Colonic mucosa (tissue), 4 donors: ENCODE data around the gene PCSK4. TPM values are rescaled to one million over a fixed set of nuclear protein-coding genes. Genes with fewer than 3 reads are reported as not detected.

Experiments used
- DNase-seq: peaks from one replicate; pipeline ENCODE4 v3.0.0-alpha.2; 2020
- H3K27ac ChIP-seq: fragments of 200-600 bp; one replicate; pipeline ENCODE4 v1.8.0; 2021
- H3K27me3 ChIP-seq: fragments of 200-600 bp; one replicate; pipeline ENCODE4 v1.8.0; 2021
- H3K36me3 ChIP-seq: fragments of 200-600 bp; one replicate; pipeline ENCODE4 v1.8.0; 2021
- H3K4me1 ChIP-seq: fragments of 200-600 bp; one replicate; pipeline ENCODE4 v1.8.0; 2021; ENCODE audit warnings: mild to moderate bottlenecking
- H3K4me3 ChIP-seq: fragments of 200-600 bp; one replicate; pipeline ENCODE4 v1.8.0; 2021
- H3K9ac ChIP-seq, 2 donors: one replicate each; pipeline ENCODE4 v1.7.0; 2013; ENCODE audit warnings: control low read depth in 2 of 2, low read depth in 2 of 2, low read length in 2 of 2
- H3K9me3 ChIP-seq: fragments of 200-600 bp; one replicate; pipeline ENCODE4 v1.8.0; 2021
- intact Hi-C: fragments of 100-400 bp; cut with DNase I; formaldehyde crosslinking; loops from one replicate; pipeline ENCODE4 v1.14.1; 2022
- total RNA-seq, 2 donors: library from RNA; stranded (reverse); fragmentation: NEBNext Ultra II Directional in 1 of 2; extraction: Animal tissue kit (Norgen Biotek cat#: 25700) in 1 of 2; gene quantifications; one replicate each; pipeline ENCODE4 v1.2.1, GENCODE V29; 2021
- TF ChIP-seq, protein P1 (sequence below): fragments of 200-600 bp; IDR thresholded peaks from one replicate; pipeline ENCODE4 v1.8.0; 2022; ENCODE audit warnings: antibody characterized with exemption, mild to moderate bottlenecking
- donor health status: healthy.
- donor health status: DM: no; HTN: no; CAD: no.
- donor health status: DM: no; HTN: no; CAD: no.

PCSK4 gene
- total RNA-seq, 2 donors from 2014 or later = 4.1 to 5.8 TPM

DNA sequence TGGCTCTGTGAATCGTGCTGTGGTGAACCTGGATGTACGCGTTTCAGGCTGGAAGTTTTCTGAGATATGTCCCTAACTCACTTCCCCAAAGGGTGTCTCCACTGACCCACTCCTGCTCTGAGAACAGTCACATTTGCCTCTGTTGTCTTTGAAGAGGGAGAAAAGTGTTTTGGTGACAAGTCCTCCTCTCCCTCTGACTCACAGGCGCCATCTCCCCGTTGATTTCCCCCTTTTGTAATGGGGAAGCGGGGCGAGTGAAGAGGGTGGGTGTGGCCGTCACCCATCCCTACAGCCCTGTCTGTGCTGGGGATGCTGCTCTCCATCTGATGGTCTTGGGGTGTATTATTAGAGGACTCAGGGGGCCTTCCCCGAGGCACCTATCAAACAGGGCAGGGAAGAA, 30.7 kb downstream of the PCSK4 start:
- DNase-seq = no peak
- H3K4me3 ChIP-seq = no peak overlapping the region
- peaks cover 30% of the 10 kb centered on the region for H3K27me3 ChIP-seq
- H3K9ac ChIP-seq = no peak overlapping the region
- peaks cover 3% of the 10 kb centered on the region for H3K4me1 ChIP-seq
- intact Hi-C loops = no loop called here
- no peak overlapping the region for H3K27ac ChIP-seq
- no peaks in the 10 kb centered on the region for H3K9me3 ChIP-seq
- TF ChIP-seq, protein P1, sequence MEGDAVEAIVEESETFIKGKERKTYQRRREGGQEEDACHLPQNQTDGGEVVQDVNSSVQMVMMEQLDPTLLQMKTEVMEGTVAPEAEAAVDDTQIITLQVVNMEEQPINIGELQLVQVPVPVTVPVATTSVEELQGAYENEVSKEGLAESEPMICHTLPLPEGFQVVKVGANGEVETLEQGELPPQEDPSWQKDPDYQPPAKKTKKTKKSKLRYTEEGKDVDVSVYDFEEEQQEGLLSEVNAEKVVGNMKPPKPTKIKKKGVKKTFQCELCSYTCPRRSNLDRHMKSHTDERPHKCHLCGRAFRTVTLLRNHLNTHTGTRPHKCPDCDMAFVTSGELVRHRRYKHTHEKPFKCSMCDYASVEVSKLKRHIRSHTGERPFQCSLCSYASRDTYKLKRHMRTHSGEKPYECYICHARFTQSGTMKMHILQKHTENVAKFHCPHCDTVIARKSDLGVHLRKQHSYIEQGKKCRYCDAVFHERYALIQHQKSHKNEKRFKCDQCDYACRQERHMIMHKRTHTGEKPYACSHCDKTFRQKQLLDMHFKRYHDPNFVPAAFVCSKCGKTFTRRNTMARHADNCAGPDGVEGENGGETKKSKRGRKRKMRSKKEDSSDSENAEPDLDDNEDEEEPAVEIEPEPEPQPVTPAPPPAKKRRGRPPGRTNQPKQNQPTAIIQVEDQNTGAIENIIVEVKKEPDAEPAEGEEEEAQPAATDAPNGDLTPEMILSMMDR = no peak
- no peaks in the 10 kb centered on the region for H3K36me3 ChIP-seq

DNA sequence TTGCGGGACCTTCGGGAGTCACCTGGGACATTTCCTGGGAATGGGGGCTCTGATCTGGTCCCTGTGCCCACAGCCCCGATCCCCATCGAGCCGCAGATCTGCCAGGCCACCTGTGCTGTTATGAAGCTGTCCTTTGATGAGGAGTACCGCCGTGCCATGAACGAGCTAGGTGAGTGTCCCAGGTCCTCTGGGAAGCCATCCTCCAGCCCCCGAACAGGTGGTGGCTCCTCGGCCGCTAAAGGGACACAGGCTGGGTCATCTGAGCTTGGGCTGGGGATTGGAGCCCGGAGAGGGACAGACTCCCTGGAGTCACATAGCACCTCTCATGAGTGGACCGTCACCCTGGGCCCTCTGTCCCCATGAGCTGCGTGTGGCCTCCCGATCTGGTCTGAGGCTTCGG, 32.3 kb downstream of the PCSK4 start:
- intact Hi-C loops = no loop called here

DNA sequence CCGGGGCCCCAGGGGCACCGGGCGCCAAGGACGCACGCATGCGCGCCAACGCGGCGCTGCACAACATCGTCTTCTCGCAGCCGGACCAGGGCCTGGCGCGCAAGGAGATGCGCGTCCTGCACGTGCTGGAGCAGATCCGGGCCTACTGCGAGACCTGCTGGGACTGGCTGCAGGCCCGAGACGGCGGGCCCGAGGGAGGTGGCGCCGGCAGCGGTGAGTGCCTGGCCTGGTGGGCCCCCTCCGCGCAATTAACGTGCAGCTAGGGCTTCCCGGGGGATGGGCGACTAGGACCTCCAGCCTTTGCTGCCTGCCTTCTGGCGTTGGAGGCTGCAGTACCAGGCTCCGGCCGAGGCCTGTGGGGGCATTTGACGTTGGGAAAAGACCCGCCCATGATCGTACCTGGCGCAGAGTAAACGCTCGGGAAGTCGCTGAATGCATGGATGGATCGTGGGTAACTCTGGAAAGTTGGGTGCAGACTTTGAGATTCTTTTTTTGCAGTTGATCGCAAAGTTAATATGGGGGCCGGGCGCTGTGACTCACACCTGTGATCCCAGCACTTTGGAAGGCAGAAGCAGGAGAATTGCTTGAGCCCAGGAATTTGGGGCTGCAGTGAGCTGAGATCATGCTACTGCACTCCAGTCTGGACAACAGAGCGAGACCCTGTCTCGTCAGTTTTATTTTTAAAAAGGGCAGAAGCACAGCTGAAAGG, 33.0 kb downstream of the PCSK4 start:
- no peaks in the 10 kb centered on the region for H3K9me3 ChIP-seq
- no peak overlapping the region for H3K4me3 ChIP-seq
- H3K9ac ChIP-seq = no peak overlapping the region
- DNase-seq = no peak
- H3K27ac ChIP-seq = no peak overlapping the region
- peaks cover 53% of the 10 kb centered on the region for H3K27me3 ChIP-seq
- no peaks in the 10 kb centered on the region for H3K36me3 ChIP-seq
- intact Hi-C loops = no loop called here
- TF ChIP-seq, protein P1 = no peak
- peaks cover 3% of the 10 kb centered on the region for H3K4me1 ChIP-seq

More for the DNA sequence above, 32.3 kb downstream of the PCSK4 start:
- Histone ChIP-seq H3K36me3 (no peaks in the 10 kb centered on the region), H3K27ac (no peak overlapping the region), H3K27me3 (peaks cover 46% of the 10 kb centered on the region), H3K4me1 (peaks cover 3% of the 10 kb centered on the region), H3K9me3 (no peaks in the 10 kb centered on the region), H3K4me3 (no peak overlapping the region), H3K9ac (no peak overlapping the region)
- TF ChIP-seq, protein P1 = no peak
- DNase-seq = no peak

DNA sequence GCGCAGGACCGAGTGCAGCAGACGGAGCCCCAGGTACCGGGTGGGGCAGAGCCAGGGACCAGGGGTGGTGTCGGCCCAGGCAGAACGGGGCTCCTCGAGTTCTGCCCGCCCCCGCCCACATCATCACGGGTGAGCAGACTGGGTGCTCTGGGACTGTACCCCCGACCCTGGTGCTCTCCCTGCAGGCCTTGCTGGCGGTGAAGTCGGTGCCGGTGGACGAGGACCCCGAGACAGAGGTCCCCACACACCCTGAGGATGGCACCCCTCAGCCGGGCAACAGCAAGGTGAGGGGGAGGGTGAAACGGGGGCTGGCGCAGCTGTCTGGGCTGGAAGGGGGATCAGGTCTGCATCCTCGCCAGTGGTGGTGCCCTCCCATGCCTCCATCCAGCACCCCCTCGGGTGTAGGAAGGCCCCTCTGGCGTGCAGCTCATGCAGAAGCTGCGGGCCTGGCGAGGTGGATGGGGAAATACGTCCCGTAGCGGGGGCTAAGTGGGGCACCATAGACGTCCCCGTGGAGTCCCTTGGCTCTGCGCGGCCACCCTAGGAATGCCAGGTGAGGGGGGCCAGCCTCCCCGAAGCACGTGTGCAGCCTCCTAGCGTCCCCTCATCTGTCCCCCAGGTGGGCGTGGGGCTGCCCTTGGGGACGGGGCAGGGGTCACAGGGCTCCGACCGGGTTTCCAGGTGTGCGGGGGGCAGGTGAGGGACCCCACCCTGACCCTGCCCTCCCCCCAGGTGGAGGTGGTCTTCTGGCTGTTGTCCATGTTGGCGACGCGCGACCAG, 33.8 kb downstream of the PCSK4 start:
- H3K27me3 ChIP-seq = peaks cover 62% of the 10 kb centered on the region
- intact Hi-C loops = no loop called here
- DNase-seq = no peak

DNA sequence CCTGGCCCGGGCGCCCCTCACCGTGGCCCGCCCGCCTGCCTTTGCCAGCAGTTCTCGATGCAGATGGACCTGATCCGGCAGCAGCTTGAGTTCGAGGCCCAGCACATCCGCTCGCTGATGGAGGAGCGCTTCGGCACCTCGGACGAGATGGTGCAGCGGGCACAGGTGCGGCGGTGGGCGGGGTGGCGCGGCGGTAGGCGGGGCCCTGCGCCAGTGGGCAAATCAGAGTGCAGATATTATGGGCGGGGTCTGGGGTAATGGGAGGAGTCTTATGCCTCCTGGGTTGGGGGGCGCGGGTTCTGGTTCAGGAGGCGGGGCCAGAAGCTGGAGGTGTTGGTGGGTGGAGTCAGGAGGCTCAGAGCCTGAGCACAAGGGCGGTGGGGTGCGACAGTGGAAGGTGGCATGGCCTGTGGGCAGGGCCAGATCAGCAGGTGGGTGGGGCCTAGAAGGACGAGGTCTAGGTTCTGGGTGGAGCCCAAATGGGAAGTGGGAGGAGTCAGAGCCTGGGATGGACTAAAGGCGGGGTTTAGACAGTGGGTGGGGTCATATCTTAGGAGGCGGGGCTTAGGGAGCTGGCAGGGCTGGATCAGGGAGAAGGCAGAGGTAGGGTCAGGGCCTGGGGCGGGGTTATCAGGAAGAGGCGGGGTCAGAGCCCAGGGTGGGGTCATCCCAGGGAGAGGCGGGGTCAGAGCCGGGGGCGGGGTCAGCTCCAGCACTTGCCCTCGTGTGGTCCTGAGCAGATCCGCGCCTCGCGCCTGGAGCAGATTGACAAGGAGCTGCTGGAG, 34.6 kb downstream of the PCSK4 start:
- Histone ChIP-seq H3K27me3 (peaks cover 69% of the 10 kb centered on the region), H3K4me3 (no peak overlapping the region), H3K27ac (no peak overlapping the region), H3K9me3 (no peaks in the 10 kb centered on the region), H3K36me3 (no peaks in the 10 kb centered on the region), H3K4me1 (peaks cover 3% of the 10 kb centered on the region), H3K9ac (no peak overlapping the region)
- TF ChIP-seq, protein P1 = no peak
- intact Hi-C loops = no loop called here
- peak; percentile 91 for DNase-seq

More for the DNA sequence above, 33.8 kb downstream of the PCSK4 start:
- Histone ChIP-seq H3K36me3 (no peaks in the 10 kb centered on the region), H3K27ac (no peak overlapping the region), H3K4me1 (peaks cover 3% of the 10 kb centered on the region), H3K4me3 (no peak overlapping the region), H3K9ac (no peak overlapping the region), H3K9me3 (no peaks in the 10 kb centered on the region)
- TF ChIP-seq, protein P1 = no peak
